ENCODE measurements around the gene STAG2.
"Not testable (repeated sequence)": the region's sequence is repeated elsewhere in the genome, so short reads cannot be mapped to it uniquely, and the experiment has no call there.

STAG2 gene

DNA sequence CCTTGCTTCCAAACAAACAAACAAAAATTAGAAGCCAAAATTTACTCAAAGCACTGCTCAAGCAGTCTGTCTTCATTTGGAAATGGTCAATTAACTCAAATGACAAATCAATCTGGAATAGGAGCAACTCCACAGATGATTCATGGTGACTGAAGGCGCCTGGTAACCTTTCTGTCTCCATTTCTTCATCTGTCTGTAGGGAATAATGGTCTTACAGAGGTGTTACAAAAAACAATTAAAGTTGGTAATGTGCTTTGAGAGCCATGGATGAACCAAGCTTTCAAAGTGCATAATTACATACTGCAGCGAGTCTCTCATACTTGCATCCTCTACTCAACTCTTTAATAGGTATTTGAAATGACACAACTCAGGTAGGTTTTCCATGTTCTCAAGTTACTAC is 38.3 kb upstream of the STAG2 start:
- no peaks in the 10 kb centered on the region for H3K27me3 ChIP-seq (ENCODE audit: insufficient read depth, poor library complexity, severe bottlenecking)
- TF ChIP-seq REST (IDR thresholded peaks at IDR 0.05; ENCODE audit: insufficient replicate concordance, low read depth) (no peak), GABPA (IDR thresholded peaks at IDR 0.05; ENCODE audit: low read depth) (no peak)
- H3K27ac ChIP-seq (replicated peaks) = no peak overlapping the region
- H3K4me3 ChIP-seq (replicated peaks; ENCODE audit: insufficient read depth, low read length) = no peak overlapping the region
- no peak for DNase-seq (ENCODE audit: low read depth in 1 of 2, low spot score in 1 of 2)

GRCh38 chrX:123924186-123924585 is 37.3 kb upstream of the STAG2 start:
- Histone ChIP-seq H3K27ac (replicated peaks) (no peak overlapping the region), H3K4me3 (replicated peaks; ENCODE audit: insufficient read depth, low read length) (no peak overlapping the region)
- no peak for TF ChIP-seq REST (IDR thresholded peaks at IDR 0.05; ENCODE audit: insufficient replicate concordance, low read depth)
- TF ChIP-seq, protein P1, sequence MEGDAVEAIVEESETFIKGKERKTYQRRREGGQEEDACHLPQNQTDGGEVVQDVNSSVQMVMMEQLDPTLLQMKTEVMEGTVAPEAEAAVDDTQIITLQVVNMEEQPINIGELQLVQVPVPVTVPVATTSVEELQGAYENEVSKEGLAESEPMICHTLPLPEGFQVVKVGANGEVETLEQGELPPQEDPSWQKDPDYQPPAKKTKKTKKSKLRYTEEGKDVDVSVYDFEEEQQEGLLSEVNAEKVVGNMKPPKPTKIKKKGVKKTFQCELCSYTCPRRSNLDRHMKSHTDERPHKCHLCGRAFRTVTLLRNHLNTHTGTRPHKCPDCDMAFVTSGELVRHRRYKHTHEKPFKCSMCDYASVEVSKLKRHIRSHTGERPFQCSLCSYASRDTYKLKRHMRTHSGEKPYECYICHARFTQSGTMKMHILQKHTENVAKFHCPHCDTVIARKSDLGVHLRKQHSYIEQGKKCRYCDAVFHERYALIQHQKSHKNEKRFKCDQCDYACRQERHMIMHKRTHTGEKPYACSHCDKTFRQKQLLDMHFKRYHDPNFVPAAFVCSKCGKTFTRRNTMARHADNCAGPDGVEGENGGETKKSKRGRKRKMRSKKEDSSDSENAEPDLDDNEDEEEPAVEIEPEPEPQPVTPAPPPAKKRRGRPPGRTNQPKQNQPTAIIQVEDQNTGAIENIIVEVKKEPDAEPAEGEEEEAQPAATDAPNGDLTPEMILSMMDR (IDR thresholded peaks at IDR 0.05; ENCODE audit: insufficient read depth, low read length) = no peak
- no peak for TF ChIP-seq POLR2AphosphoS5 (IDR thresholded peaks at IDR 0.05; ENCODE audit: low read depth)
- TF ChIP-seq SPI1 (IDR thresholded peaks at IDR 0.05; ENCODE audit: borderline replicate concordance, low read depth) = no peak
- TF ChIP-seq GABPA (IDR thresholded peaks at IDR 0.05; ENCODE audit: low read depth) = no peak

GRCh38 chrX:123927845-123928244 is 33.7 kb upstream of the STAG2 start:
- TF ChIP-seq GABPA (IDR thresholded peaks at IDR 0.05; ENCODE audit: low read depth) (no peak), SPI1 (IDR thresholded peaks at IDR 0.05; ENCODE audit: borderline replicate concordance, low read depth) (no peak), REST (IDR thresholded peaks at IDR 0.05; ENCODE audit: insufficient replicate concordance, low read depth) (no peak), POLR2AphosphoS5 (IDR thresholded peaks at IDR 0.05; ENCODE audit: low read depth) (no peak)
- TF ChIP-seq, protein P1 (IDR thresholded peaks at IDR 0.05; ENCODE audit: insufficient read depth, low read length) = no peak
- no peak overlapping the region for H3K4me3 ChIP-seq (replicated peaks; ENCODE audit: insufficient read depth, low read length)
- H3K27ac ChIP-seq (replicated peaks) = no peak overlapping the region
- no peaks in the 10 kb centered on the region for H3K27me3 ChIP-seq (ENCODE audit: insufficient read depth, poor library complexity, severe bottlenecking)
- peak in 1 of 2 experiments; percentile 11 for DNase-seq (ENCODE audit: low read depth in 1 of 2, low spot score in 1 of 2)

More at GRCh38 chrX:123924186-123924585, 37.3 kb upstream of the STAG2 start:
- no peaks in the 10 kb centered on the region for H3K27me3 ChIP-seq (ENCODE audit: insufficient read depth, poor library complexity, severe bottlenecking)
- no peak for DNase-seq (ENCODE audit: low read depth in 1 of 2, low spot score in 1 of 2)

DNA sequence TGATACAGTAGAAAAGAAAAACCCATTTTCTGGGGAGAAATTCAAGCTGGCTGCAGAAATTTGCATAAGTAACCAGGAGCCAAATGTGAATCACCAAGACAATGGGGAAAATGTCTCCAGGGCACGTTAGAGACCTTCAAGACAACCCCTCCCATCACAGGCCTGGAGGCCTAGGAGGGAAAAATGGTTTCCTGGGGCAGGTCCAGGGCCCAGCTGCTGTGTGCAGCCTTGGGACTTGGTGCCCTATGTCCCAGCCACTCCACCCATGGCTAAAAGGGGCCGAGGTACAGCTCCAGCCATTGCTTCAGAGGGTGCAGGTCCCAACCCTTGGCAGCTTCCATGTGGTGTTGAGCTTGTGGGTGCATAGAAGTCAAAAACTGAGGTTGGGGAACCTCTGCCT is 29.5 kb upstream of the STAG2 start:
- not testable (repeated sequence) for H3K27me3 ChIP-seq (ENCODE audit: insufficient read depth, poor library complexity, severe bottlenecking); H3K4me3 ChIP-seq (replicated peaks; ENCODE audit: insufficient read depth, low read length); H3K27ac ChIP-seq (replicated peaks); DNase-seq (ENCODE audit: low read depth in 1 of 2, low spot score in 1 of 2)
